OCI-LY3 (cell line): ENCODE results near the gene IRF1.

Experiments
- EZH2phosphoT487 ChIP-seq: fragments of 200-600 bp; shearing (Covaris generic); IDR thresholded peaks from 2 replicates; pipeline ENCODE4 v1.6.1; 2018; ENCODE audit warnings: antibody characterized with exemption, mixed run types, low read depth
- TF ChIP-seq, protein P1 (sequence below): fragments of 200-600, 300-600 bp; sonication (generic); IDR thresholded peaks from 2 replicates; pipeline ENCODE4 v1.5.1; 2014; ENCODE audit warnings: antibody characterized with exemption, low read length, low read depth

GRCh38 chr5:132480546-132480892 lies 10.1 kb downstream of the IRF1 start:
- TF ChIP-seq, protein P1, sequence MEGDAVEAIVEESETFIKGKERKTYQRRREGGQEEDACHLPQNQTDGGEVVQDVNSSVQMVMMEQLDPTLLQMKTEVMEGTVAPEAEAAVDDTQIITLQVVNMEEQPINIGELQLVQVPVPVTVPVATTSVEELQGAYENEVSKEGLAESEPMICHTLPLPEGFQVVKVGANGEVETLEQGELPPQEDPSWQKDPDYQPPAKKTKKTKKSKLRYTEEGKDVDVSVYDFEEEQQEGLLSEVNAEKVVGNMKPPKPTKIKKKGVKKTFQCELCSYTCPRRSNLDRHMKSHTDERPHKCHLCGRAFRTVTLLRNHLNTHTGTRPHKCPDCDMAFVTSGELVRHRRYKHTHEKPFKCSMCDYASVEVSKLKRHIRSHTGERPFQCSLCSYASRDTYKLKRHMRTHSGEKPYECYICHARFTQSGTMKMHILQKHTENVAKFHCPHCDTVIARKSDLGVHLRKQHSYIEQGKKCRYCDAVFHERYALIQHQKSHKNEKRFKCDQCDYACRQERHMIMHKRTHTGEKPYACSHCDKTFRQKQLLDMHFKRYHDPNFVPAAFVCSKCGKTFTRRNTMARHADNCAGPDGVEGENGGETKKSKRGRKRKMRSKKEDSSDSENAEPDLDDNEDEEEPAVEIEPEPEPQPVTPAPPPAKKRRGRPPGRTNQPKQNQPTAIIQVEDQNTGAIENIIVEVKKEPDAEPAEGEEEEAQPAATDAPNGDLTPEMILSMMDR = no peak
- no peak for TF ChIP-seq EZH2phosphoT487
